Mucosa of descending colon (tissue), 3 donors: ENCODE measurements around the gene DHRS7B. TPM values are rescaled to one million over a fixed set of nuclear protein-coding genes. Genes with fewer than 3 reads are reported as not detected.
"Not testable (repeated sequence)": the region's sequence is repeated elsewhere in the genome, so short reads cannot be mapped to it uniquely, and the experiment has no call there.

Experiments used
- ATAC-seq: fragments of 200-7000 bp; cut with Tn5 transposase; one replicate; pipeline ENCODE4 v1.9.1; 2020; ENCODE audit warnings: mild to moderate bottlenecking, moderate library complexity
- DNase-seq, 3 donors: peaks; one replicate each; pipeline ENCODE4 v3.0.0-alpha.2; 2020
- H3K36me3 ChIP-seq: fragments of 200-600 bp; one replicate; pipeline ENCODE4 v1.8.0; 2021; ENCODE audit warnings: low read depth, mild to moderate bottlenecking
- H3K4me1 ChIP-seq: fragments of 200-600 bp; one replicate; pipeline ENCODE4 v1.8.0; 2021; ENCODE audit warnings: low read depth, mild to moderate bottlenecking
- H3K4me3 ChIP-seq: fragments of 200-600 bp; one replicate; pipeline ENCODE4 v1.8.0; 2021; ENCODE audit warnings: mild to moderate bottlenecking
- H3K9me3 ChIP-seq: fragments of 200-600 bp; one replicate; pipeline ENCODE4 v1.8.0; 2021; ENCODE audit warnings: mild to moderate bottlenecking
- CTCF ChIP-seq: fragments of 200-600 bp; IDR thresholded peaks from one replicate; pipeline ENCODE4 v1.8.0; 2022; ENCODE audit warnings: antibody characterized with exemption, mild to moderate bottlenecking
- intact Hi-C, 2 donors: fragments of 100-400 bp; cut with DNase I in 1 of 2; cut with micrococcal nuclease in 1 of 2; formaldehyde crosslinking; loops; one replicate each; pipeline versions ENCODE4 v1.11.0 to v1.11.1; 2022; cut with DNase I, micrococcal nuclease
- total RNA-seq, 3 donors: library from RNA; stranded (reverse); fragmentation: NEBNext Ultra II Directional in 2 of 3; extraction: Animal tissue kit (Norgen Biotek cat#: 25700) in 2 of 3; gene quantifications; one replicate each; pipeline versions ENCODE4 v1.2.1 to v1.2.4, GENCODE V29; 2021 to 2023
- donor health status: DM: no; HTN: no; CAD: no; lungs with moderate emphysema.
- donor health status: DM: no; HTN: no; CAD: no.
- donor health status: DM: no; HTN: yes; CAD: no.

The DHRS7B gene
- total RNA-seq, 3 donors from 2014 or later = 21.9 to 34.0 (median 30.2) TPM

GRCh38 chr17:21189361-21189760 lies 62.6 kb downstream of the DHRS7B start:
- Histone ChIP-seq H3K4me1 (no peaks in the 10 kb centered on the region), H3K36me3 (no peaks in the 10 kb centered on the region), H3K4me3 (no peak overlapping the region), H3K9me3 (no peaks in the 10 kb centered on the region)
- TF ChIP-seq CTCF = no peak
- intact Hi-C loops = no loop called here
- DNase-seq (no peak), ATAC-seq (no peak)

- intact Hi-C loops = no loop called here
- no peaks in the 10 kb centered on the region for H3K36me3 ChIP-seq
- no peak for ATAC-seq
- TF ChIP-seq CTCF = no peak
- no peaks in the 10 kb centered on the region for H3K9me3 ChIP-seq
- H3K4me3 ChIP-seq = no peak overlapping the region
- no peak for DNase-seq
- no peaks in the 10 kb centered on the region for H3K4me1 ChIP-seq
Measured at GRCh38 chr17:21190078-21190477, 63.3 kb downstream of the DHRS7B start.

GRCh38 chr17:21191698-21192097 lies 64.9 kb downstream of the DHRS7B start:
- intact Hi-C loops = no loop called here

GRCh38 chr17:21192414-21192813 lies 65.7 kb downstream of the DHRS7B start:
- H3K4me3 ChIP-seq, H3K9me3 ChIP-seq, H3K36me3 ChIP-seq, H3K4me1 ChIP-seq, DNase-seq, ATAC-seq, intact Hi-C loops: not testable (repeated sequence)

More at GRCh38 chr17:21191698-21192097, 64.9 kb downstream of the DHRS7B start:
- H3K4me1 ChIP-seq = no peaks in the 10 kb centered on the region
- DNase-seq (no peak), ATAC-seq (no peak)
- H3K4me3 ChIP-seq = no peak overlapping the region
- no peaks in the 10 kb centered on the region for H3K36me3 ChIP-seq
- no peak for TF ChIP-seq CTCF
- no peaks in the 10 kb centered on the region for H3K9me3 ChIP-seq

GRCh38 chr17:21193031-21193430 lies 66.3 kb downstream of the DHRS7B start:
- no peak for ATAC-seq
- no peak for TF ChIP-seq CTCF
- H3K36me3 ChIP-seq = no peaks in the 10 kb centered on the region

GRCh38 chr17:21194226-21194625 lies 67.5 kb downstream of the DHRS7B start:
- TF ChIP-seq CTCF = no peak
- ATAC-seq (no peak), DNase-seq (no peak)
- Histone ChIP-seq H3K4me3 (no peak overlapping the region), H3K4me1 (no peaks in the 10 kb centered on the region), H3K9me3 (no peaks in the 10 kb centered on the region), H3K36me3 (no peaks in the 10 kb centered on the region)
- intact Hi-C loops = no loop called here

More at GRCh38 chr17:21193031-21193430, 66.3 kb downstream of the DHRS7B start:
- Histone ChIP-seq H3K4me3 (no peak overlapping the region), H3K4me1 (no peaks in the 10 kb centered on the region), H3K9me3 (no peaks in the 10 kb centered on the region)
- intact Hi-C loops = no loop called here
- no peak for DNase-seq
